Liver (tissue), 9 donors: ENCODE data around the gene PIGN. TPM values are rescaled to one million over a fixed set of nuclear protein-coding genes. Genes with fewer than 3 reads are reported as not detected.

Experiments used
- DNase-seq: peaks from one replicate; pipeline ENCODE4 v3.0.0-alpha.2; 2017; ENCODE audit warnings: low spot score
- H3K27ac ChIP-seq, 2 donors: one replicate each; pipeline ENCODE4 v1.7.0; 2013; ENCODE audit warnings: inconsistent platforms in 2 of 2, low read length in 2 of 2, control low read depth in 1 of 2, low read depth in 1 of 2, mild to moderate bottlenecking in 1 of 2
- H3K27me3 ChIP-seq, 4 donors: one replicate each; pipeline versions ENCODE4 v1.6.1 to v1.7.0; 2013; ENCODE audit warnings: low read length in 3 of 4, inconsistent platforms in 1 of 4, mild to moderate bottlenecking in 1 of 4, moderate library complexity in 1 of 4; ENCODE audit not compliant: control insufficient read depth in 4 of 4, insufficient read depth in 4 of 4
- H3K36me3 ChIP-seq, 4 donors: one replicate each; pipeline versions ENCODE4 v1.6.1 to v1.7.0; 2013; ENCODE audit warnings: low read length in 3 of 4, mild to moderate bottlenecking in 3 of 4, low read depth in 1 of 4, moderate library complexity in 1 of 4; ENCODE audit not compliant: control insufficient read depth in 4 of 4, insufficient read depth in 3 of 4
- H3K4me1 ChIP-seq, 4 donors: one replicate each; pipeline versions ENCODE4 v1.6.1 to v1.7.0; 2013; ENCODE audit warnings: low read length in 3 of 4, mild to moderate bottlenecking in 3 of 4, moderate library complexity in 1 of 4; ENCODE audit not compliant: control insufficient read depth in 4 of 4, insufficient read depth in 4 of 4
- H3K4me3 ChIP-seq, 3 donors: one replicate each; pipeline versions ENCODE4 v1.6.1 to v1.7.0; 2013; ENCODE audit warnings: low read length in 3 of 3, control low read depth in 1 of 3, low read depth in 1 of 3, mild to moderate bottlenecking in 1 of 3
- H3K9ac ChIP-seq, 2 donors: one replicate each; pipeline ENCODE4 v1.7.0; 2013; ENCODE audit warnings: low read length in 2 of 2, mild to moderate bottlenecking in 2 of 2, moderate library complexity in 2 of 2, control low read depth in 1 of 2, low read depth in 1 of 2
- H3K9me3 ChIP-seq, 4 donors: one replicate each; pipeline versions ENCODE4 v1.6.1 to v1.7.0; 2013; ENCODE audit warnings: low read length in 3 of 4; ENCODE audit not compliant: control insufficient read depth in 4 of 4
- ATF3 ChIP-seq: IDR thresholded peaks from 2 replicates; pipeline ENCODE4 v1.6.1; 2016; ENCODE audit warnings: antibody characterized with exemption
- CTCF ChIP-seq: fragments of 150-350 bp; IDR thresholded peaks from 2 replicates; pipeline ENCODE4 v1.5.1; 2017; ENCODE audit warnings: improper control_type of control experiment, low read depth, low read length; ENCODE audit not compliant: missing input control
- FOXA1 ChIP-seq: IDR thresholded peaks from 2 replicates; pipeline ENCODE4 v1.6.1; 2016; ENCODE audit warnings: antibody characterized with exemption
- GABPA ChIP-seq, 2 donors: IDR thresholded peaks in 1 of 2; conservative IDR thresholded peaks in 1 of 2; 2 replicates each; pipeline ENCODE4 v1.6.1; 2016; ENCODE audit warnings: antibody characterized with exemption in 2 of 2, mild to moderate bottlenecking in 1 of 2, moderate library complexity in 1 of 2
- HNF4A ChIP-seq, 2 donors: conservative IDR thresholded peaks; 2 replicates each; pipeline ENCODE4 v1.6.1; 2016; ENCODE audit warnings: antibody characterized with exemption in 2 of 2, mild to moderate bottlenecking in 2 of 2
- HNF4G ChIP-seq: IDR thresholded peaks from 2 replicates; pipeline ENCODE4 v1.6.1; 2016; ENCODE audit warnings: antibody characterized with exemption
- JUND ChIP-seq, 2 donors: IDR thresholded peaks; 2 replicates each; pipeline ENCODE4 v1.6.1; 2016; ENCODE audit warnings: antibody characterized with exemption in 2 of 2
- MAX ChIP-seq: IDR thresholded peaks from 2 replicates; pipeline ENCODE4 v1.6.1; 2016; ENCODE audit warnings: antibody characterized with exemption
- RAD21 ChIP-seq, 2 donors: IDR thresholded peaks; 2 replicates each; pipeline ENCODE4 v1.6.1; 2016; ENCODE audit warnings: antibody characterized with exemption in 2 of 2, mild to moderate bottlenecking in 2 of 2
- REST ChIP-seq: IDR thresholded peaks from 2 replicates; pipeline ENCODE4 v1.6.1; 2016; ENCODE audit warnings: antibody characterized with exemption, mild to moderate bottlenecking
- TAF1 ChIP-seq: conservative IDR thresholded peaks from 2 replicates; pipeline ENCODE4 v1.6.1; 2016; ENCODE audit warnings: antibody characterized with exemption, mild to moderate bottlenecking
- ZBTB33 ChIP-seq: IDR thresholded peaks from 2 replicates; pipeline ENCODE4 v1.6.1; 2016; ENCODE audit warnings: antibody characterized with exemption
- WGBS: extraction: QIAGEN DNeasy Blood & Tissue Kit; methylation state at CpG from one replicate; pipeline ENCODE4 v1.1.7; 2013; 5-methylcytosine and 5-hydroxymethylcytosine counted together
- polyA plus RNA-seq, 2 donors: library from polyadenylated mRNA; stranded (reverse) in 1 of 2; unstranded in 1 of 2; fragments of 200-250 nt in 1 of 2; fragments of >200 nt in 1 of 2; fragmentation: Nextera tagmentation in 1 of 2; extraction: Ambion mirVana in 1 of 2; gene quantifications; one replicate each; pipeline versions ENCODE4 v1.2.1 to v1.2.3, GENCODE V29; 2013 to 2015
- total RNA-seq, 2 donors: library from RNA; depleted of rRNA; stranded (reverse); fragments of >200 nt; gene quantifications; one replicate each; pipeline ENCODE4 v1.2.3, GENCODE V29; 2014
- donor health status: healthy.
- donor health status: healthy.
- donor health status: healthy.
- donor health status: healthy.
- donor health status: healthy.

Gene PIGN
- total and polyA plus RNA-seq, 4 donors, result 5.1 to 20.6 (median 12.5) TPM

- TF ChIP-seq REST (no peak), FOXA1 (no peak), ATF3 (no peak)
Observed at GRCh38 chr18:62224229-62224628, 37.4 kb upstream of the PIGN start (continued).

GRCh38 chr18:62214790-62215189, 27.9 kb upstream of the PIGN start:
- Histone ChIP-seq H3K9me3 (no peaks in the 10 kb centered on the region), H3K4me1 (no peaks in the 10 kb centered on the region), H3K36me3 (peaks cover 0 to 7% (median 3%) of the 10 kb centered on the region in 4 donors), H3K27me3 (no peaks in the 10 kb centered on the region), H3K9ac (no peak overlapping the region), H3K27ac (no peak overlapping the region), H3K4me3 (no peak overlapping the region)
- DNase-seq, result no peak
- TF ChIP-seq RAD21 (IDR thresholded peaks at IDR 0.05) (no peak), ATF3 (no peak), MAX (no peak), CTCF (no peak), HNF4A (conservative IDR thresholded peaks at IDR 0.05) (no peak), REST (no peak), HNF4G (no peak), TAF1 (no peak), JUND (IDR thresholded peaks at IDR 0.05) (no peak), GABPA (IDR thresholded peaks at IDR 0.05 in 1 of 2, conservative IDR thresholded peaks at IDR 0.05 in 1 of 2) (no peak), ZBTB33 (no peak)
- 82% methylated on average over 1 of the region's 1 CpG for whole genome bisulfite sequencing
